Sciatic nerve (tissue), 2 donors: Measurements from ENCODE around the gene CDH22. TPM values are rescaled to one million over a fixed set of nuclear protein-coding genes. Genes with fewer than 3 reads are reported as not detected.

Experiments used
- ATAC-seq: fragments of 200-7000 bp; cut with Tn5 transposase; one replicate; pipeline ENCODE4 v1.9.1; 2020; ENCODE audit warnings: mild to moderate bottlenecking, moderate library complexity
- DNase-seq: peaks from one replicate; pipeline ENCODE4 v3.0.0-alpha.2; 2020; ENCODE audit warnings: low spot score
- intact Hi-C: fragments of 100-400 bp; cut with DNase I; formaldehyde crosslinking; loops from one replicate; pipeline ENCODE4 v1.14.2; 2022
- total RNA-seq: library from RNA; stranded (reverse); fragmentation: NEBNext Ultra II Directional; extraction: Animal tissue kit (Norgen Biotek cat#: 25700); gene quantifications from one replicate; pipeline ENCODE4 v1.2.1, GENCODE V29; 2021
- donor health status: DM: no; HTN: no; CAD: no.
- donor health status: DM: no; HTN: no; CAD: no.

Gene CDH22
- total RNA-seq, 1 donor from 2014 or later, result 0.40 TPM

DNA sequence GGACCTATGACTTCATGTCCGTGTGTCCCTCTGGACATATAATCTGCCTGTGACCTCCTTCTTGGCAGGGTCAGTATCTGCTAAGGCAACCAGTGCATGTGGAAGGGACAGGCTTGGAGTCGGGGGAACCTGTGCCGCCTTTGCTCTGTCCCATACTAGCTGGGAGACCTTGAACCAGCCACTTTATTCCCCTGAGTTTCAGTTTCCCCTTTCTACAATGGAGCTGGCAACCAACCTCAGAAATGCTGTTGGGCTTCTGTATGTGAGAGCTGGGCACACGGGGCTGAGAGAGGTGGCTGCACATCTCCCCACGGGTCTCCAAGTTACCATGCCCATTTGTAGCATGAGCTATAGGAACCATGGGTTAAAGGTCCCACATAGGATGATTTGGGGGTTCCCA is 136.4 kb downstream of the CDH22 start:
- DNase-seq (no peak), ATAC-seq (no peak)
- intact Hi-C loops, result no loop called here

- ATAC-seq, result no peak
- no peak for DNase-seq
- intact Hi-C loops, result no loop called here
Observed at GRCh38 chr20:46171476-46171875, 136.8 kb downstream of the CDH22 start.

DNA sequence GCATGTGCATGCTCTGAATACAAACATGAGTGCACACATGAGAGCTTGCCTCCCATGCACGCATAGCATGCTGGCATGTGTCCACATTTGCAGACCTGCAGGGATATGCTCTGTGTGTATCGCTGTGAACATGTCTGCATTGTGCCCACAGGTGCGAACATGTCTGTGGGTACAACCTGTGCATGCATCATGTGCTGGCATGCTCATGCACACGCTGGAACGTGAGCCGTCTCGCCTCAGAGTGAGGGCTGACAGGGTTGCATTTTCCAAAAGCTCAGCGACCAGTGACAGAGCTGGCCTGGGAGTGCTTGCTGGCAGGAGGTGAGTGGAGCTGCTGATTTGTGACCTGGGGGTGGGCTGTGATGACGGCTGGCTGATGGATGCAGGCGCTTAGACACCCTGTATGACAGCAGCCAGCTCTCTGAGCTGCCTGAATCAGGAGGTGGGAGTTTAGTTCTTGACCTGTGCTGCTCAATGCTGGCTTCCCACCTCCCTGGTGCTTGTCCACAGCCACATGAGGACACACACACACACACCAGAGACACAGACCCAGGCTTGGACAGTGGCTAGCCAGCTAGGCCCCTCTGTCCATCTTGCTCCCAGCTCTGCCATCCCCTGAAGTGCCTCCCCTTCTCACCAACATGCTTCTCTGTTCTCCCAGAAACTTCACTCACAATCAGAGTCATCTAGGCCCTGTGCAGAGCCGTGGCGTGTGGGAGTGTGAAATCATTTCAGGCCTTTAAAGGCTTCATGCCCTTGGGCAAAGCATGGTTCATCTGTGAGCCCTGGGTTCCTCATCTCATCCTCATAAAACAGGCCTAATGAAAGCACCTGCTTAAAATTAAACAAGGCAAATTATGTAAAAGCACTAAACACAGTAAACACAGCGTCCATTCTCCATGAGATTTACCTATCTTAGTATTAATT is 138.8 kb downstream of the CDH22 start:
- ATAC-seq (no peak), DNase-seq (no peak)
- intact Hi-C loops, result no loop called here

GRCh38 chr20:46168438-46168837 is 139.9 kb downstream of the CDH22 start:
- ATAC-seq (no peak), DNase-seq (no peak)
- intact Hi-C loops, result no loop called here

GRCh38 chr20:46167080-46167479 is 141.2 kb downstream of the CDH22 start:
- no peak for DNase-seq
- ATAC-seq, result no peak
- intact Hi-C loops, result no loop called here

GRCh38 chr20:46164254-46164653 is 144.0 kb downstream of the CDH22 start:
- intact Hi-C loops, result no loop called here
- ATAC-seq, result no peak
- DNase-seq, result no peak

DNA sequence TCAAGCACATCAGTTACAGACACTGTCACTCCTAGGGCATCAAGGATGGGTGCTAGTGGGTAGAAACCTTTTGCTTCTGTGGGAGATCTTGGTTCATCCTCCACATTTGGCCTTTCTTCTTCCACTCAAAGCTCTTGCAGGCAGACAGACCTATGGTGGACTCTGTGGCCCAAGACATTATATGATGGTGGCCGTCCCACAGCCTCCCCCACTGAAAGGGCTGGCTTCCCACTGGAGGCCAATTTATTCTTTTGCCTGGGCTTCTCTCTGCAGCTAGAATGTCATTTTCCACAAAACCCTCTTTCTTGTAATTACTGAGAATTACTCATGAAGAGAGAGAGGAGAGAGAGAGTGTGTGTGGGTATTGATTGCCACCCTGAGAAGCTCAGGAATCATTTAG is 146.4 kb downstream of the CDH22 start:
- intact Hi-C loops, result no loop called here
- no peak for DNase-seq
- no peak for ATAC-seq

GRCh38 chr20:46160661-46161060 is 147.6 kb downstream of the CDH22 start:
- DNase-seq (no peak), ATAC-seq (no peak)
- intact Hi-C loops, result no loop called here

DNA sequence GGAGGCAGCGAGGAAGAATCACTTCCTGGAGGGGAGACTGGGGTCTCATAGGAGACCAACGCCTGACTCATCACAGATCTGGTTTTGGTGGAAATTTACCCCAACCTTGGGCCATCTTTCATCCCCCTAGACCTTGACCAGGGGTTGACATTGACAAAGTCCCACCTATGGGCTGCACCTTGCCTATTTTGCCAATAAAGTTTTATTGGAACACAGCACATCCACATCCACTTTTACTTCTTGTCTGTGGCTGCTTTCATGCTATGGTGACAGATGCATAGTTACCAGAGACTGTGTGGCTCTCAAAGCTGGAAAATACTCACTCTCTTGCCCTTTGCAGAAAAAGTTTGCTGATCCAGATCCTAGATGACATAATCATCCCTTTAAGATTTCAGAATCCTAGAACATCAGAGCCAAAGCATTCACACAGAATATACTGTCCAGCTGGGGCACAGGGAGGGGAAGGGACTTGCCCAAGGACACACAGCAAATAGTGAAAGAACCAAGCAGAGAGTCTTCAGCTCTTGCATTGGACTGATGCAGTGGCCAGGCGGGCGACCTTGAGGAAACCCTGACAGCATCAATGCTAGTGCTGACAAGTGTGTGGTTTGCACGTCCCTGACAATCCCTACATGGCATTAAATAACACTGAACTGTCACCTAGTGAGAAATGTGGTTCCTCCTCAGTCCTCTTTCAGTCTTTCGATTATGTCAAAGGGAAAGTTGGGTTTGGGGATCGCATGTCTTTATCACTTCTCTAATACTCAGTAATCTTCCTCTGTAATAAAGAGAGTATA is 149.0 kb downstream of the CDH22 start:
- intact Hi-C loops, result no loop called here
- no peak for ATAC-seq
- no peak for DNase-seq

DNA sequence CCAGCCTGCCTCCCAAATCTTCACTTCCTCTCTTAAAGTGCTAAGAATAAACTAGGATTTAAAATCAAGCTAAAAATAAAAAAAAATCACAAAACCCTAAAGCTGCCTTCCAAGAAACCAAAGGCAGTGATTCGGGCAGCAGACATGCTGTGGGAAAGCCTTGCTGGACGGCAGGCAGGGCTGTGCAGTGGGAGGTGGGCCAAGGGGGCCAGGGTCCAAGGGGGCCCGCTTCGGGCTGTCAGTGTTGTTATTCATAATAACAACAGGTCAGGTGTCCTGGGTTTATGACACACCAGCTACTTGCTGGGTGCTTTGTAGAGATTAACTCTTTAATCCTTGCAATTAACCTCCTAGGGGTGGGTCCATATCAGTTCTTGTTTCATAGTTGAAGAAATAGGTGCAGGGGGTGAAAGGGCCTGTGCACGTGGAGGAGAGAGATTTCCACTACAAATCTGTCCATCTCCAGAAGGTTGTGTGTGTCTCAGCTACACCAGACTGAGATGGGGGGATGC is 149.8 kb downstream of the CDH22 start:
- ATAC-seq, result no peak
- DNase-seq, result no peak
- intact Hi-C loops, result no loop called here

GRCh38 chr20:46157625-46158024 is 150.7 kb downstream of the CDH22 start:
- no peak for ATAC-seq
- intact Hi-C loops, result no loop called here
- DNase-seq, result no peak

DNA sequence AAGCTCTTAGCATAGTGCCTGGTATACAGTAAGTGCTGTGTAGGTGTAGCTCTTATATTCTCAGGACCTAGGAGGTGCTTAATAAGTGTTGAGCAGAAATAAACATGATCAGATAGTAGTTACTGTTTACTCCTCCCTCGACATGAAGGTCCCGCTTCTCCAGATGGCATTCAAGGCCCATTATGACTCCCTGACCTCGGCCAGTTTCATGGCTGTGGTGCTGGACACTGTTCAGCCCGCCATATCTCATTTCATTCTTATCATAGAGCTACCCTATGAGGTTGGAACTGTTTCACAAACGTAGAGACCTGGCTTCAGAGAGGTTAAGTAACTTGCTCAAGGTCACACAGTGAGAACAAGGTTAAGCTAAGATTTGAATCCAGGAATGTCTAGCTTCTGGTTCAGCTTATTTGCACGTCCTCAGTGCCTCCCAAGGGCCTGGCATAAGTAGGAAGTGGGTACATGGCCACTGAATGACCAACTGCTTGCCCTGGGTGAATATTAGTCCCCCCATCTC is 151.2 kb downstream of the CDH22 start:
- ATAC-seq, result no peak
- intact Hi-C loops, result no loop called here
- DNase-seq, result no peak

DNA sequence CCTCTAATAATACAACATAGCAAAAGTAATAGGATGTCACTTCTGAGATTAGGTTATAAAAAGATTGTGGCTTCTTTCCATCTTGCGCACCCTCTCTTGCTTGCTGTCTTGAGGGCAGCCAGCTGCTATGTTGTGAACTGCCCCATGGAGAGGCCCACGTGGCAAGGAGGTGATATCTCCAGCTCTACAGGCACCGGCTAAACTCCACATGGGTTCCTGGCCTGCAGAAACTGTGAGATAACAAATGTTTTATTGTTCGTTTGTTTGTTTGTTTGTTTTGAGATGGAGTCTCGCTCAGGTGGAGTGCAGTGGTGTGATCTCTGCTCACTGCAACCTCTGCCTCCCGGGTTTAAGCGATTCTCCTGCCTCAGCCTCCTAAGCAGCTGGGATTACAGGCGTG is 152.2 kb downstream of the CDH22 start:
- intact Hi-C loops, result no loop called here
- ATAC-seq, result no peak

DNA sequence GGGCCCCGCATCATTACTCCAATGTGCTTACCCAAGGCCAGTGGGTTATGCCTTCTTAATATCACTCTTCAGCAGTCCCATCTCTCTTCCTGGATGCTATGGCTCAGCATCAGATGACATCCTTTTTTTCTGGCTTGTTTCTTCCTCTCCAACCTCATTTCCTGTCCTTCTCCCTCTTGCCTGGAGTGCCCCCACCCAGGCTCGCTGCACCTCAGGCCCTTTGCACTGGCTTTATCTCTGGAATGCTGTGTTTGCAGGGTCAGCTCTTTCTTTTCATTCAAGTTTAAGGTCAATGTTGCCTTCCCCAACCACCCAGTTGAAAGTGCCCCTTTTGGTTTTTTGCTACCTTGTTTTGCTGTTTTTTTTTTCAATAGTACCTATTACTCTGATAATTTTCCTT is 153.5 kb downstream of the CDH22 start:
- ATAC-seq (no peak), DNase-seq (no peak)
- intact Hi-C loops, result no loop called here

More for the DNA sequence above, 152.2 kb downstream of the CDH22 start:
- DNase-seq, result no peak

GRCh38 chr20:46154305-46154704 is 154.0 kb downstream of the CDH22 start:
- ATAC-seq (no peak), DNase-seq (no peak)
- intact Hi-C loops, result no loop called here

DNA sequence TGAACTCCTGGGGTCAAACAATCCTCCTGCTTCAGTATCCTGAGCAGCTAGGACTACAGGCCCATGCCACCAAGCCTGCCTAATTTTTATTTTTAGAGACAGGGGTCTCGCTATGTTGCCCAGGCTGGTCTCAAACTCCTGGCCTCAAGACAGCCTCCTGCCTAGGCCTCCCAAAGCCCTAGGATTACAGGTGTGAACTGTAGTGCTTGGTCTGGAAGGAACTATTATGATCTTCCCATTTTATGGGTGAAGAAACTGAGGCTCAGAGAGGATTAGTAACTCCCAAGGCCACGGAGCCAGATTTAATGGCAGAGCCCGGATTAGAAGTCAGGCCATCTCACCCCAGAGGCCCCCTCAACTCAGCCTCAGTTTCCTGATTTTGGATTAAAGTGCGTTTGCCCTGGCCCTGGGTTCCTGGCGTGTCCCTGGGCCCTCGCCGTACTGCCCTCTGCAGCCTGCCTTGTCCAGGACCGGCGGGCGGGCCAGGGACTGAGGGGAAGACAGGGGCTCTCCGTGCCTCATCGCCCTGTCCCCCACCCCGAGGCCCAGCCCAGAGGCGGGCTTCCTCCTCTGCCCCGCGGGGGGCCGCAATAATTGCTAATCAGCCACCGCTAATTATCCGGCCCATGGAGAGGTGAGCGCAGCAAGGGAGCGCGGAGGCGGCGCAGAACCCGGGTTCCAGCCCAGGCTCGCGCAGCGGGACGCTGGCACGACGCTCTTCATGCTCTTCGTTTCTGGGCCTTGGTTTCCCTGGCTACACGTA is 155.3 kb downstream of the CDH22 start:
- ATAC-seq (no peak), DNase-seq (no peak)
- intact Hi-C loops, result no loop called here

DNA sequence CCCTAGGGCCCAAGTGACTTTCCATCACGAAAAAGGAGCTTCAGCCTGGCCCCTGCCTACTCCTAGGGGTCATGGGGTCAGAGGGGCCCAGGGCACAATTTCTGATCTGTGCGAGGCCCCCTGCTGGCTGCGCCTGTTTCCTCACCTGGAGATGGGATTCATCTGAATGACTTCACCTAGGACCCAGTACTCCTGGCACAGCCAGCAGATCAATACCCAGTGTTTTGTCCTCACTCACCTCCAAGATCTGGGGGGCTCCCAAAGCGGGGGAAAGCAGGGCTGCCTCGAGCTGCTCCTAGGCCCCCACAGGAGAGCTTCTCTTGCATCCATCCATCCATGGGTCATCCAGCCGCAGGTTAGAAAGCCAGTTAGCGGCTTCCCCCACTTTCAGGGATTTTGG is 156.4 kb downstream of the CDH22 start:
- intact Hi-C loops, result no loop called here
- DNase-seq (no peak), ATAC-seq (no peak)

DNA sequence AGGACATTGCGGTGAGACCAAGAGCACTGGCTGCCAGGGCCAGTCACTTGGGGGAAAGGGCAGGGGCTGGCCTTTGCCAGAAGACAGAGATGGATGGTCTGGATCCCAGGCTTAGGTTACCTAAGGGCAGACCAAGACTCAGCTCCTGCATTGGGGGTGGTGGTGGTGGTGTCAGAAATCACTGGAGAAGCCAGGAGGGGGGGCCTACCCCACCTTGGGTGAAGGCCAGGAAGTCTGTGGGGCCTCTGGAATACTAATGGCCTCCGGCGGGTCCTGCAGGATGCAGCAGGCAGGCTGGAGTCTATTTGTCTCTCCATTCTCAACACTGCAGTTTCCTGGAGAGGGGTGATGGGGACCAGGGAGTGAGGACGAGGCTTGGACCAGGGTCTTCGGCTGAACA is 157.4 kb downstream of the CDH22 start:
- DNase-seq (no peak), ATAC-seq (no peak)
- intact Hi-C loops, result no loop called here
